GM21515 (cell line): ENCODE data around the gene VPS18.

Experiments
- ATAC-seq: cut with Tn5 transposase; IDR thresholded peaks from one replicate; pipeline ENCODE4 v1.9.1; 2021; ENCODE audit not compliant: unreplicated experiment

VPS18 gene

GRCh38 chr15:40918799-40919392 lies 24.6 kb downstream of the VPS18 start:
- ATAC-seq: no peak

GRCh38 chr15:40921949-40922607 lies 27.8 kb downstream of the VPS18 start:
- ATAC-seq: no peak

GRCh38 chr15:40922608-40923005 lies 28.4 kb downstream of the VPS18 start:
- ATAC-seq: no peak

- no peak for ATAC-seq
Observed at GRCh38 chr15:40923551-40923950, 29.3 kb downstream of the VPS18 start.

- no peak for ATAC-seq
Observed at GRCh38 chr15:40925495-40925862, 31.2 kb downstream of the VPS18 start.

- no peak for ATAC-seq
Observed at GRCh38 chr15:40925863-40926658, 31.8 kb downstream of the VPS18 start.

- no peak for ATAC-seq
Observed at GRCh38 chr15:40926659-40927494, 32.6 kb downstream of the VPS18 start.

- no peak for ATAC-seq
Observed at GRCh38 chr15:40927495-40927872, 33.2 kb downstream of the VPS18 start.

GRCh38 chr15:40927873-40928806 lies 33.9 kb downstream of the VPS18 start:
- ATAC-seq: no peak

GRCh38 chr15:40928821-40929659 lies 34.8 kb downstream of the VPS18 start, which contains the start of gene DLL4:
DLL4 (plus strand) TSS chr15:40929340; CDS start chr15:40929669, 329 bp downstream.
- no peak for ATAC-seq

GRCh38 chr15:40929660-40930429 lies 35.6 kb downstream of the VPS18 start:
- no peak for ATAC-seq

GRCh38 chr15:40930430-40931299 lies 36.4 kb downstream of the VPS18 start:
- ATAC-seq: no peak

- ATAC-seq: no peak
Observed at GRCh38 chr15:40931300-40932142, 37.3 kb downstream of the VPS18 start.

GRCh38 chr15:40932156-40932555 lies 37.9 kb downstream of the VPS18 start:
- ATAC-seq: no peak

- no peak for ATAC-seq
Observed at GRCh38 chr15:40932649-40933516, 38.6 kb downstream of the VPS18 start.

- no peak for ATAC-seq
Observed at GRCh38 chr15:40933517-40933902, 39.3 kb downstream of the VPS18 start.
